ENCODE measurements around the gene DRD2. TPM values are rescaled to one million over a fixed set of nuclear protein-coding genes. Genes with fewer than 3 reads are reported as not detected.

The DRD2 gene
- total and polyA plus RNA-seq, 2 of the 13 experiments (the other 11 are each of a cell fraction or from before 2014, with no cell fraction given), result not detected

DNA sequence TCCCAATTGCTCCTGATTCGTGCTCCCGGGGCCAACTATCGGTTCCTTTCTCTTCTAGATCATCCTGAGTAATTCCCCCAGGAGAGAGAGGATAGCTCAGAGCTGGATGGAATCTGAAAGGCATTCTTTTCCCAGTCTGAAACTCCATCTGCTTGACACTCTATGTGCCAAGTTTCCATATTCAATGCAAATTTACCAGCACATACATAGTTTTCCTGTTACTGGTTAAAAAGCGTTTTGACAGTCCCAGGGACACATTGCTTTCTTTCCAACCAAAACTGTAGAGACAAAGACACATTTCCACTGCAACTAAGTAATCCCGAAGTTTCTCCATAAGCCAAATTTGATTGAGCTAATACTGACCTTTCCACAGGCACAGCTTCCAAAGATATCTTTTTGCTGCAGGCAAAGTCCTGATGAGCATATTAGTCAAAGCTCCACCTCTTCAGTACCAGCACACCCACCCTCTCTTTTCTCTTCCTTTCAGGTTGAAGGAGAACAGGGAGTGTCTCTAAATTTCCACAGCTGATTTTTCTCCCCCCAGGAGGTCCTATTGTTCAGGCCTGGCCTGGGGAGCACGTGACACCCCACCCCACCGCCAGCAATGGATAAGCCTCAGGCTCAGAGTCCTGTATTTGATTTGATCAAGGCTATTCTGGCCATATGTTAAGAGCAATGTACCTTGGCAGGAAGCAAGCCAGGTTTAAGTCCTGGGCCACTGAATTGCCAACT lies 97.4 kb downstream of the DRD2 start:
- BruUV-seq (replicated peaks), result no TSS peak
- CTCF ChIA-PET (ENCODE audit: low intra/inter-chr PET ratio, low total read pairs), result no interaction called here
- POLR2A ChIA-PET, result no interaction called here
- no peak overlapping the region for H3K4me3 ChIP-seq (replicated peaks in 1 of 3; ENCODE audit: insufficient read depth in 1 of 3, low read depth in 2 of 3, low read length in 3 of 3)
- H3K9ac ChIP-seq (ENCODE audit: insufficient read depth, low read depth, low read length), result no peak overlapping the region
- DNase-seq (ENCODE audit: low spot score) (no peak), FAIRE-seq (no peak), ATAC-seq (no peak)
- H3K4me1 ChIP-seq (ENCODE audit: insufficient read depth, low read length), result no peaks in the 10 kb centered on the region
- no peaks in the 10 kb centered on the region for H3K79me2 ChIP-seq (ENCODE audit: insufficient read depth, low read length)
- H3K27ac ChIP-seq (ENCODE audit: extremely low read length, insufficient read depth, low read length), result no peak overlapping the region
- 37% methylated on average over 7 of the region's 7 CpGs for WGBS (ENCODE audit: low lambda C conversion rate)
- no peaks in the 10 kb centered on the region for H3K36me3 ChIP-seq (replicated peaks in 1 of 2; ENCODE audit: control insufficient read depth in 1 of 2, insufficient read depth in 2 of 2, low read length in 2 of 2)
- TF ChIP-seq, protein P1, sequence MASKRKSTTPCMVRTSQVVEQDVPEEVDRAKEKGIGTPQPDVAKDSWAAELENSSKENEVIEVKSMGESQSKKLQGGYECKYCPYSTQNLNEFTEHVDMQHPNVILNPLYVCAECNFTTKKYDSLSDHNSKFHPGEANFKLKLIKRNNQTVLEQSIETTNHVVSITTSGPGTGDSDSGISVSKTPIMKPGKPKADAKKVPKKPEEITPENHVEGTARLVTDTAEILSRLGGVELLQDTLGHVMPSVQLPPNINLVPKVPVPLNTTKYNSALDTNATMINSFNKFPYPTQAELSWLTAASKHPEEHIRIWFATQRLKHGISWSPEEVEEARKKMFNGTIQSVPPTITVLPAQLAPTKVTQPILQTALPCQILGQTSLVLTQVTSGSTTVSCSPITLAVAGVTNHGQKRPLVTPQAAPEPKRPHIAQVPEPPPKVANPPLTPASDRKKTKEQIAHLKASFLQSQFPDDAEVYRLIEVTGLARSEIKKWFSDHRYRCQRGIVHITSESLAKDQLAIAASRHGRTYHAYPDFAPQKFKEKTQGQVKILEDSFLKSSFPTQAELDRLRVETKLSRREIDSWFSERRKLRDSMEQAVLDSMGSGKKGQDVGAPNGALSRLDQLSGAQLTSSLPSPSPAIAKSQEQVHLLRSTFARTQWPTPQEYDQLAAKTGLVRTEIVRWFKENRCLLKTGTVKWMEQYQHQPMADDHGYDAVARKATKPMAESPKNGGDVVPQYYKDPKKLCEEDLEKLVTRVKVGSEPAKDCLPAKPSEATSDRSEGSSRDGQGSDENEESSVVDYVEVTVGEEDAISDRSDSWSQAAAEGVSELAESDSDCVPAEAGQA (IDR thresholded peaks at IDR 0.05; ENCODE audit: low read depth), result no peak
- TF ChIP-seq, protein P1 (CRISPR knock-in tag; IDR thresholded peaks at IDR 0.05; ENCODE audit: borderline replicate concordance), result no peak
- TF ChIP-seq, protein P2, sequence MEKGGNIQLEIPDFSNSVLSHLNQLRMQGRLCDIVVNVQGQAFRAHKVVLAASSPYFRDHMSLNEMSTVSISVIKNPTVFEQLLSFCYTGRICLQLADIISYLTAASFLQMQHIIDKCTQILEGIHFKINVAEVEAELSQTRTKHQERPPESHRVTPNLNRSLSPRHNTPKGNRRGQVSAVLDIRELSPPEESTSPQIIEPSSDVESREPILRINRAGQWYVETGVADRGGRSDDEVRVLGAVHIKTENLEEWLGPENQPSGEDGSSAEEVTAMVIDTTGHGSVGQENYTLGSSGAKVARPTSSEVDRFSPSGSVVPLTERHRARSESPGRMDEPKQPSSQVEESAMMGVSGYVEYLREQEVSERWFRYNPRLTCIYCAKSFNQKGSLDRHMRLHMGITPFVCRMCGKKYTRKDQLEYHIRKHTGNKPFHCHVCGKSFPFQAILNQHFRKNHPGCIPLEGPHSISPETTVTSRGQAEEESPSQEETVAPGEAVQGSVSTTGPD (CRISPR knock-in tag; IDR thresholded peaks at IDR 0.05), result no peak
- TF ChIP-seq, protein P3, sequence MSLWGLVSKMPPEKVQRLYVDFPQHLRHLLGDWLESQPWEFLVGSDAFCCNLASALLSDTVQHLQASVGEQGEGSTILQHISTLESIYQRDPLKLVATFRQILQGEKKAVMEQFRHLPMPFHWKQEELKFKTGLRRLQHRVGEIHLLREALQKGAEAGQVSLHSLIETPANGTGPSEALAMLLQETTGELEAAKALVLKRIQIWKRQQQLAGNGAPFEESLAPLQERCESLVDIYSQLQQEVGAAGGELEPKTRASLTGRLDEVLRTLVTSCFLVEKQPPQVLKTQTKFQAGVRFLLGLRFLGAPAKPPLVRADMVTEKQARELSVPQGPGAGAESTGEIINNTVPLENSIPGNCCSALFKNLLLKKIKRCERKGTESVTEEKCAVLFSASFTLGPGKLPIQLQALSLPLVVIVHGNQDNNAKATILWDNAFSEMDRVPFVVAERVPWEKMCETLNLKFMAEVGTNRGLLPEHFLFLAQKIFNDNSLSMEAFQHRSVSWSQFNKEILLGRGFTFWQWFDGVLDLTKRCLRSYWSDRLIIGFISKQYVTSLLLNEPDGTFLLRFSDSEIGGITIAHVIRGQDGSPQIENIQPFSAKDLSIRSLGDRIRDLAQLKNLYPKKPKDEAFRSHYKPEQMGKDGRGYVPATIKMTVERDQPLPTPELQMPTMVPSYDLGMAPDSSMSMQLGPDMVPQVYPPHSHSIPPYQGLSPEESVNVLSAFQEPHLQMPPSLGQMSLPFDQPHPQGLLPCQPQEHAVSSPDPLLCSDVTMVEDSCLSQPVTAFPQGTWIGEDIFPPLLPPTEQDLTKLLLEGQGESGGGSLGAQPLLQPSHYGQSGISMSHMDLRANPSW (CRISPR knock-in tag; IDR thresholded peaks at IDR 0.05; ENCODE audit: borderline replicate concordance), result no peak
- TF ChIP-seq MAFF (IDR thresholded peaks at IDR 0.05; ENCODE audit: low read depth, low read length) (no peak), FOXJ3 (CRISPR knock-in tag; IDR thresholded peaks at IDR 0.05; ENCODE audit: borderline replicate concordance) (no peak), ZNF678 (CRISPR knock-in tag; IDR thresholded peaks at IDR 0.05) (no peak)
- H4K20me1 ChIP-seq (ENCODE audit: insufficient read depth, low read length), result no peaks in the 10 kb centered on the region
- no peaks in the 10 kb centered on the region for H3K27me3 ChIP-seq (ENCODE audit: control insufficient read depth in 1 of 2, insufficient read depth in 2 of 2, low read length in 2 of 2)
- H2AFZ ChIP-seq (ENCODE audit: low read length), result no peak overlapping the region
- in situ Hi-C loops (cut with HindIII; ENCODE audit: extremely low pct_ligation_motif_present, low pct_unique_long_range_greater_than_20kb) (no loop called here), intact Hi-C loops (cut with micrococcal nuclease; ENCODE audit: unreplicated experiment) (no loop called here)
- H3K4me2 ChIP-seq (ENCODE audit: low read depth, low read length), result no peak overlapping the region
- no peaks in the 10 kb centered on the region for H3K9me3 ChIP-seq (ENCODE audit: low read length)
